Measurements from ENCODE around the gene PRELP.

DNA sequence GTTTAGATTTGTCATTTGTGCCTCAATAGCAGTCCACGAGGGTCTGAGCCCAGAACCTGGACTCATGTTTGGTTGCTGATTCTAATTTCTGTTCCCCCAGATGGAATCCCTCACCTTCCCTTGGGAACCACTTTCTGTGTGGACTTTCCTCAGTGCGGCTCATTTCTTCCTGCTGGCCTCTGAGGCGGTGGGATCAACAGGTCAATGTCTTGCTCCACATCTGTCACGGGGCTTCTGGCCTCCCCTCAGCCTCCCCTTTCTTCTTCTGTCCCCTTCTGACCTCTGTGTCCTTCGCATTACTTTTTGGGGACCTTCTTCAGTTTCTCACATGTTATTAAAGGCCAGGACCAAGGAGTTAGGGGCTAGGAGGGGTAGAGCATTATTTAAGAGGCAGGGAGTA is 49.2 kb upstream of the PRELP start:
- TF ChIP-seq POLR2A (IDR thresholded peaks at IDR 0.05) (no peak), CTCF (IDR thresholded peaks at IDR 0.05 in 8 of 11, conservative IDR thresholded peaks at IDR 0.05 in 3 of 11) (no peak)

All from spleen (tissue), 7 donors.